ENCODE measurements around the gene LMBR1. TPM values are rescaled to one million over a fixed set of nuclear protein-coding genes. Genes with fewer than 3 reads are reported as not detected.
"Not testable (repeated sequence)": the region's sequence is repeated elsewhere in the genome, so short reads cannot be mapped to it uniquely, and the experiment has no call there.

Gene LMBR1
- total and polyA plus RNA-seq, 5 donors from 2014 or later, result 35.7 to 71.9 (median 39.9) TPM

GRCh38 chr7:156900093-156900492 is 7.1 kb upstream of the LMBR1 start:
- not testable (repeated sequence) for ATAC-seq (ENCODE audit: low read depth in 2 of 2)

GRCh38 chr7:156898938-156899337 is 6.0 kb upstream of the LMBR1 start:
- Mint-ChIP-seq H3K4me1 (peaks cover under 1 to 25% (median 16%) of the 10 kb centered on the region in 4 donors), H3K36me3 (no peaks in the 10 kb centered on the region), H3K27me3 (peaks cover 16% of the 10 kb centered on the region), H3K4me3 (no peak overlapping the region), H3K9me3 (no peaks in the 10 kb centered on the region), H3K27ac (no peak overlapping the region)
- Histone ChIP-seq H3K9me3 (ENCODE audit: control insufficient read depth in 2 of 2, low read length in 2 of 2) (no peaks in the 10 kb centered on the region), H3K36me3 (ENCODE audit: control insufficient read depth, insufficient read depth, low read length) (no peaks in the 10 kb centered on the region), H3K27me3 (ENCODE audit: control insufficient read depth, insufficient read depth, low read length) (no peaks in the 10 kb centered on the region), H3K4me3 (ENCODE audit: low read depth, low read length) (no peak overlapping the region), H3K4me1 (ENCODE audit: control insufficient read depth, insufficient read depth, low read length, poor library complexity, severe bottlenecking) (peaks cover 6% of the 10 kb centered on the region), H3K27ac (ENCODE audit: insufficient read depth, low read length, poor library complexity, severe bottlenecking) (no peak overlapping the region)
- no peak for ATAC-seq (ENCODE audit: low read depth in 2 of 2)
- DNase-seq, result no peak

More at GRCh38 chr7:156900093-156900492, 7.1 kb upstream of the LMBR1 start:
- not testable (repeated sequence) for H3K9me3 ChIP-seq (ENCODE audit: control insufficient read depth in 2 of 2, low read length in 2 of 2); H3K27ac Mint-ChIP-seq; DNase-seq; H3K4me3 Mint-ChIP-seq; H3K36me3 Mint-ChIP-seq; H3K4me3 ChIP-seq (ENCODE audit: low read depth, low read length); H3K4me1 ChIP-seq (ENCODE audit: control insufficient read depth, insufficient read depth, low read length, poor library complexity, severe bottlenecking); H3K36me3 ChIP-seq (ENCODE audit: control insufficient read depth, insufficient read depth, low read length); H3K27me3 ChIP-seq (ENCODE audit: control insufficient read depth, insufficient read depth, low read length); H3K9me3 Mint-ChIP-seq; H3K27ac ChIP-seq (ENCODE audit: insufficient read depth, low read length, poor library complexity, severe bottlenecking)
- Mint-ChIP-seq H3K4me1 (peaks cover 0 to 15% (median 12%) of the 10 kb centered on the region in 4 donors), H3K27me3 (peaks cover 16% of the 10 kb centered on the region)

GRCh38 chr7:156897673-156898072 is 4.7 kb upstream of the LMBR1 start:
- no peak for ATAC-seq (ENCODE audit: low read depth in 2 of 2)

GRCh38 chr7:156896388-156897022 is 3.5 kb upstream of the LMBR1 start:
- H3K27ac Mint-ChIP-seq, result no peak overlapping the region
- no peak overlapping the region for H3K27ac ChIP-seq (ENCODE audit: insufficient read depth, low read length, poor library complexity, severe bottlenecking)
- no peaks in the 10 kb centered on the region for H3K9me3 Mint-ChIP-seq

More at GRCh38 chr7:156897673-156898072, 4.7 kb upstream of the LMBR1 start:
- Mint-ChIP-seq H3K36me3 (no peaks in the 10 kb centered on the region), H3K27ac (peak overlapping the region in 1 of 3 donors; percentile 47), H3K9me3 (no peaks in the 10 kb centered on the region), H3K4me3 (peak overlapping the region in 1 of 4 donors; percentile 72), H3K27me3 (peaks cover 6% of the 10 kb centered on the region), H3K4me1 (peaks cover 4 to 17% (median 11%) of the 10 kb centered on the region in 4 donors)
- Histone ChIP-seq H3K9me3 (ENCODE audit: control insufficient read depth in 2 of 2, low read length in 2 of 2) (no peaks in the 10 kb centered on the region), H3K4me1 (ENCODE audit: control insufficient read depth, insufficient read depth, low read length, poor library complexity, severe bottlenecking) (peaks cover 6% of the 10 kb centered on the region), H3K27ac (ENCODE audit: insufficient read depth, low read length, poor library complexity, severe bottlenecking) (no peak overlapping the region), H3K36me3 (ENCODE audit: control insufficient read depth, insufficient read depth, low read length) (no peaks in the 10 kb centered on the region), H3K27me3 (ENCODE audit: control insufficient read depth, insufficient read depth, low read length) (no peaks in the 10 kb centered on the region), H3K4me3 (ENCODE audit: low read depth, low read length) (no peak overlapping the region)
- DNase-seq, result no peak

GRCh38 chr7:156895024-156895780 is 2.2 kb upstream of the LMBR1 start:
- no peaks in the 10 kb centered on the region for H3K9me3 ChIP-seq (ENCODE audit: control insufficient read depth in 2 of 2, low read length in 2 of 2)
- H3K36me3 ChIP-seq (ENCODE audit: control insufficient read depth, insufficient read depth, low read length), result no peaks in the 10 kb centered on the region
- DNase-seq (peak in 1 of 3 donors; percentile 28), ATAC-seq (ENCODE audit: low read depth in 2 of 2) (no peak)
- H3K4me1 Mint-ChIP-seq, result peaks cover 13 to 31% (median 24%) of the 10 kb centered on the region in 4 donors
- peaks cover 15% of the 10 kb centered on the region for H3K4me1 ChIP-seq (ENCODE audit: control insufficient read depth, insufficient read depth, low read length, poor library complexity, severe bottlenecking)
- H3K9me3 Mint-ChIP-seq, result no peaks in the 10 kb centered on the region
- H3K27ac ChIP-seq (ENCODE audit: insufficient read depth, low read length, poor library complexity, severe bottlenecking), result no peak overlapping the region
- no peaks in the 10 kb centered on the region for H3K27me3 ChIP-seq (ENCODE audit: control insufficient read depth, insufficient read depth, low read length)
- H3K27ac Mint-ChIP-seq, result peak overlapping the region; percentile 4 to 10 (median 8)
- peak overlapping the region; percentile 92 to 94 (median 93) for H3K4me3 Mint-ChIP-seq
- H3K27me3 Mint-ChIP-seq, result no peaks in the 10 kb centered on the region
- no peak overlapping the region for H3K4me3 ChIP-seq (ENCODE audit: low read depth, low read length)
- no peaks in the 10 kb centered on the region for H3K36me3 Mint-ChIP-seq

More at GRCh38 chr7:156896388-156897022, 3.5 kb upstream of the LMBR1 start:
- Histone ChIP-seq H3K9me3 (ENCODE audit: control insufficient read depth in 2 of 2, low read length in 2 of 2) (no peaks in the 10 kb centered on the region), H3K4me1 (ENCODE audit: control insufficient read depth, insufficient read depth, low read length, poor library complexity, severe bottlenecking) (peaks cover 13% of the 10 kb centered on the region), H3K36me3 (ENCODE audit: control insufficient read depth, insufficient read depth, low read length) (no peaks in the 10 kb centered on the region), H3K4me3 (ENCODE audit: low read depth, low read length) (no peak overlapping the region), H3K27me3 (ENCODE audit: control insufficient read depth, insufficient read depth, low read length) (no peaks in the 10 kb centered on the region)
- Mint-ChIP-seq H3K4me3 (peak overlapping the region in 1 of 4 donors; percentile 23), H3K36me3 (no peaks in the 10 kb centered on the region), H3K4me1 (peaks cover 4 to 23% (median 16%) of the 10 kb centered on the region in 4 donors), H3K27me3 (no peaks in the 10 kb centered on the region)
- no peak for ATAC-seq (ENCODE audit: low read depth in 2 of 2)
- DNase-seq, result no peak

- Mint-ChIP-seq H3K27me3 (no peaks in the 10 kb centered on the region), H3K27ac (peak overlapping the region; percentile 83 to 94 (median 91)), H3K4me3 (peak overlapping the region; percentile 91 to 98 (median 93)), H3K9me3 (no peaks in the 10 kb centered on the region), H3K4me1 (peaks cover 20 to 50% (median 29%) of the 10 kb centered on the region in 4 donors), H3K36me3 (peaks cover 5% of the 10 kb centered on the region)
- Histone ChIP-seq H3K9me3 (ENCODE audit: control insufficient read depth in 2 of 2, low read length in 2 of 2) (no peaks in the 10 kb centered on the region), H3K36me3 (ENCODE audit: control insufficient read depth, insufficient read depth, low read length) (no peaks in the 10 kb centered on the region), H3K27me3 (ENCODE audit: control insufficient read depth, insufficient read depth, low read length) (no peaks in the 10 kb centered on the region), H3K27ac (ENCODE audit: insufficient read depth, low read length, poor library complexity, severe bottlenecking) (peak overlapping the region; percentile 89), H3K4me1 (ENCODE audit: control insufficient read depth, insufficient read depth, low read length, poor library complexity, severe bottlenecking) (peaks cover 15% of the 10 kb centered on the region), H3K4me3 (ENCODE audit: low read depth, low read length) (peak overlapping the region; percentile 86)
- DNase-seq, result peak; percentile 65 to 73 (median 67)
- peak; percentile 18 to 29 for ATAC-seq (ENCODE audit: low read depth in 2 of 2)
These were observed 742 bp downstream of the LMBR1 start for GRCh38 chr7:156892081-156892800.

GRCh38 chr7:156889746-156890145 is 3.2 kb downstream of the LMBR1 start:
- ATAC-seq (ENCODE audit: low read depth in 2 of 2) (no peak), DNase-seq (no peak)
- H3K36me3 Mint-ChIP-seq, result peaks cover 5% of the 10 kb centered on the region
- Histone ChIP-seq H3K4me3 (ENCODE audit: low read depth, low read length) (no peak overlapping the region), H3K27ac (ENCODE audit: insufficient read depth, low read length, poor library complexity, severe bottlenecking) (no peak overlapping the region), H3K36me3 (ENCODE audit: control insufficient read depth, insufficient read depth, low read length) (no peaks in the 10 kb centered on the region), H3K27me3 (ENCODE audit: control insufficient read depth, insufficient read depth, low read length) (no peaks in the 10 kb centered on the region), H3K9me3 (ENCODE audit: control insufficient read depth in 2 of 2, low read length in 2 of 2) (no peaks in the 10 kb centered on the region), H3K4me1 (ENCODE audit: control insufficient read depth, insufficient read depth, low read length, poor library complexity, severe bottlenecking) (peaks cover 15% of the 10 kb centered on the region)
- peaks cover 28 to 60% (median 31%) of the 10 kb centered on the region in 4 donors for H3K4me1 Mint-ChIP-seq
- no peaks in the 10 kb centered on the region for H3K9me3 Mint-ChIP-seq
- H3K27me3 Mint-ChIP-seq, result no peaks in the 10 kb centered on the region
- no peak overlapping the region for H3K27ac Mint-ChIP-seq
- H3K4me3 Mint-ChIP-seq, result peak overlapping the region in 2 of 4 donors; percentile 88 to 98
